ENCODE results near the gene MYRF.

GRCh38 chr11:61797263-61797944, 45.0 kb downstream of the MYRF start:
- TF ChIP-seq CTCF (IDR thresholded peaks at IDR 0.05): peak; percentile 72 to 96 (median 92)
- no peak for TF ChIP-seq POLR2A (IDR thresholded peaks at IDR 0.05)

Data from adrenal gland (tissue), 5 donors.